Measurements from ENCODE around the gene UNC119B. TPM values are rescaled to one million over a fixed set of nuclear protein-coding genes. Genes with fewer than 3 reads are reported as not detected.

Gene UNC119B
- total RNA-seq, 1 experiment from 2014 or later: 51.5 TPM

GRCh38 chr12:120677765-120678473 is 32.3 kb upstream of the UNC119B start:
- Histone ChIP-seq H4K8ac (replicated peaks; ENCODE audit: insufficient read length, low read depth, low read length) (no peak overlapping the region), H3K27ac (ENCODE audit: insufficient read length, low read depth, low read length) (no peak overlapping the region), H3K18ac (ENCODE audit: insufficient read length, low read depth, low read length) (no peak overlapping the region), H3K9me3 (ENCODE audit: control insufficient read depth, low read depth, low read length) (no peaks in the 10 kb centered on the region), H3K79me2 (ENCODE audit: insufficient read depth, low read length) (no peaks in the 10 kb centered on the region), H3K79me1 (ENCODE audit: insufficient read depth, low read depth, low read length, poor library complexity, severe bottlenecking) (no peaks in the 10 kb centered on the region), H3K14ac (ENCODE audit: insufficient read depth, low read length) (no peak overlapping the region), H2AFZ (ENCODE audit: low read length) (no peak overlapping the region), H4K20me1 (ENCODE audit: control insufficient read depth, insufficient read depth, insufficient read length) (no peaks in the 10 kb centered on the region), H4K91ac (ENCODE audit: insufficient read length, low read depth, low read length) (no peak overlapping the region), H3K4me2 (ENCODE audit: insufficient read depth, insufficient read length, low read length) (no peak overlapping the region), H2AK5ac (ENCODE audit: insufficient read length, low read length) (no peak overlapping the region), H2BK20ac (ENCODE audit: low read depth, low read length, poor library complexity, severe bottlenecking) (no peak overlapping the region), H3K27me3 (ENCODE audit: insufficient read depth, low read length) (no peaks in the 10 kb centered on the region), H3K23me2 (ENCODE audit: insufficient read length, low read depth, low read length, poor library complexity, severe bottlenecking) (no peaks in the 10 kb centered on the region), H3K9ac (ENCODE audit: extremely low read depth, insufficient read length, low read length) (no peak overlapping the region), H2BK120ac (ENCODE audit: low read depth, low read length, poor library complexity, severe bottlenecking) (no peak overlapping the region), H3K23ac (ENCODE audit: insufficient read length, low read depth, low read length) (no peak overlapping the region), H2BK5ac (ENCODE audit: insufficient read length, low read length) (no peak overlapping the region), H3K56ac (ENCODE audit: insufficient read length, low read depth, low read length) (no peak overlapping the region), H3T11ph (ENCODE audit: low read length) (no peak overlapping the region), H2BK12ac (ENCODE audit: insufficient read length, low read depth, low read length) (no peak overlapping the region), H3K4ac (ENCODE audit: low read depth, low read length) (no peak overlapping the region), H4K5ac (ENCODE audit: insufficient read length, low read depth, low read length) (no peak overlapping the region), H2BK15ac (ENCODE audit: low read depth, low read length) (no peak overlapping the region), H3K4me1 (ENCODE audit: insufficient read depth, low read length) (no peaks in the 10 kb centered on the region)
- peaks cover 3 to 4% of the 10 kb centered on the region in 2 experiments; a peak in 3 of 4 replicates for H3K4me1 Mint-ChIP-seq
- no CpG with 5 or more reads among the region's 7 CpGs for WGBS (ENCODE audit: extremely low coverage, insufficient read length, low lambda C conversion rate)
- no peaks in the 10 kb centered on the region for H3K9me3 Mint-ChIP-seq
- peak overlapping the region in 1 of 3 experiments; percentile 57; a peak in 1 of 7 replicates for H3K27ac Mint-ChIP-seq
- TF ChIP-seq CTCF (conservative IDR thresholded peaks at IDR 0.05): no peak
- DNase-seq: no peak
- no peak overlapping the region for H3K4me3 Mint-ChIP-seq
- H3K36me3 Mint-ChIP-seq (ENCODE audit: insufficient read depth in 1 of 3, low read depth in 3 of 3): no peaks in the 10 kb centered on the region; a peak in 1 of 7 replicates
- no peaks in the 10 kb centered on the region for H3K27me3 Mint-ChIP-seq (ENCODE audit: low read depth)
